Stimulated activated CD8-positive, alpha-beta memory T cell treated with anti-CD3 and anti-CD28 coated beads, Interleukin-15, amount 100 ng/mL, for 24 hours (primary cell): ENCODE data around the gene PPP1R16B.
A peak's percentile ranks its signal among the peaks of the same experiment; 100 is the strongest.

ENCODE experiments used
- DNase-seq: peaks from one replicate; pipeline ENCODE4 v3.0.0-alpha.2; 2020; ENCODE audit warnings: low read depth

PPP1R16B gene

DNA sequence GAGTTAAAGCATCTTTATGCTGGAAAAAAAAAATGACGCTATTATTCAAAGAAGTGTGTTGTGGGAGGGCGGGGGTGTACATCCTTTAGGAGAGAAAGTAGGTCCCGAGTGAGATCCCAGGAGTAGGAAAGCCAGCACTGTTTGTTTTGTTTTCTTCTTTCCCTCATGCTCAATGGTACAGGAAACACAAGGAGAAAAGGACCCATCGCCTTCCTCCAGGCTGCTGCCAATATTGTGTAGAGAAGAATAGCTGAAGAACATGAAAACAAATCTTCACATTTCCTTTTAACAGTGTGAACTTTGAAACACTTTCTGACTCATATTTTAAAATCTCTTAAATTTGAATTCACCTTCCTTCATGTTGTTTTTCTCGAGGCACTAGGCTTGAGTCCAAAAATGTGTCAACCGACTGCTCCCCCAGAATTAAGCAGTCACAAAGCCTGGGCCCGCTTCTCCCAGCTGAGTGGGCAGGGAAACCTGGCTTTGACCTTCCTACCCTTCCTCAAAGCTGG, 22.3 kb downstream of the PPP1R16B start:
- no peak for DNase-seq

GRCh38 chr20:38828514-38829295, 23.2 kb downstream of the PPP1R16B start:
- DNase-seq, result no peak

GRCh38 chr20:38829296-38829875, 23.9 kb downstream of the PPP1R16B start:
- no peak for DNase-seq

DNA sequence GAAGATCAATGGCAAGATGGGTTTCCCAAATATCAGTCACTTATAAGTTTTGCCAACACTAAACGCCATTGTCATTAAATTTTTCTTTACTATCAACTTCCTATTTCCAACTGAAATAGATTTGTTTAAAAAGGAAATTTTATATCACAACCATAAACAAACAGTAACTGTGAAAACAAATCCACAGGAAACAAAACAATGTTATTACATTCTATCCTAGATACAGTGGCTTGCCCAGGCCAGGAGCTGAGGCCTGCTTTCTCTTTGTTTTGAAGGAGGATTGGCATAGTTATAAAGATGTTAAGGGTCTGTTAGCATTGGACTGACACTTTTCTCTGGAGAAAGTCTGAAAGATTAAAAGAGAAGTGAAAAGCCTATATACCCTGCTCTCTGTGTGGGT, 24.9 kb downstream of the PPP1R16B start:
- DNase-seq, result no peak

DNA sequence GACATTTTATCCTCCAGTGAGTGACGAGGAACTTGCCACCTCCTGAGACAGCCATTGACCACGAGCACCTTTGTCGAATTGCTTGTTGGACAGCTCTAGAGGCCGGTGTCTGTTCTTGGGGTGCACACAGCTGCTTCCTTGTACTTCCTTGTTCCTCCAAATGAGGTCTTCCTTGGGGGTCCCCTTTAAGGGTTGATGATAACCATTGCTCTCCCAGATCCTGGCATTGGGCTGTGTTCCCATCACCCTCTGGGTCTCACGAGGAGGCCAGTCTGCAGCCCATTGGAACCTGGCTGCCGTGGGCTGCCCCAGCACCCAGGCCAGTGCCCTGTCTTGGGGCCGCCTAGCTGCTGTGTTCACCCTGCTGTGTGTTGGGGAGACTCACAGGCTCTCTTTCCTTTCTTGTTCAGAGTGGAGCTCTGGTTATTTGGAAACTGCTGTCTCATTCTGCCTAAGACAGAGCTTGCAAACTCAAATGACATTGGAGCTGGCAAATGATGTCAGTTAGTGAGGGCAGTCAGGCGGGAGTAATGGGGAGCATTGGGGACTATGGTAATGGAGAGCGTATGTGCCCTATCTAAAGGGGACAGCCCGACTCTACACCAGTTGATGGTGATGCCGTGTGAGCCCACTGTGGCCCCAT, 25.7 kb downstream of the PPP1R16B start:
- DNase-seq, result no peak

DNA sequence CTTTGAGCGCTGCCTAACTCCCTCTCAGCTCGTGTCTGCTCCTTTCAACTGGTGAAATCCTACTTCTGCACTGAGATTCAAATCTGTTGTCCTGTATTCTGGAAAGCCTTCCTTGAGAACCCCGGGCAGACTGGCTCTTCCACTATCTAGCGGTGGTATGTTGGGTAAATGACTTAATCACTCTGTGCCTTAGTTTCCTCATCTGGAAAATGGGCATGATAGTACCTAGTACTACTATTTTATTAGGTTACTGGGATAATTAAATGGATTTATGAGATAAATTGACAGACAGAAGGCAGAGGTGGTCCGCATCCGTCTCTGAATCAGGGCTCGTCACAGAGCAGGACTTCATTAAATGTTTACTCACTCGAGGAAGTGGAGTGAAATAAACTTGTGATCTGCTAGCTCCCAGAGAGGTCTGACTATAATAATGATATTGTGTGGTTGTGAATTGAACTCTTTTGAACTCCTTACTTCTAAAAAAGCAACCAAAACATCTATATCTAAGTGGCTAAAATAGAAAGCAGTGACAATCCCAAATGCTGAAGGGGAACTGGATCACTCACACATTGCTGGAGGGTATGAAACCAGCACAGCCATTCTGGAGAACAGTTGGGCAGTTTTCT, 26.6 kb downstream of the PPP1R16B start:
- DNase-seq, result no peak

DNA sequence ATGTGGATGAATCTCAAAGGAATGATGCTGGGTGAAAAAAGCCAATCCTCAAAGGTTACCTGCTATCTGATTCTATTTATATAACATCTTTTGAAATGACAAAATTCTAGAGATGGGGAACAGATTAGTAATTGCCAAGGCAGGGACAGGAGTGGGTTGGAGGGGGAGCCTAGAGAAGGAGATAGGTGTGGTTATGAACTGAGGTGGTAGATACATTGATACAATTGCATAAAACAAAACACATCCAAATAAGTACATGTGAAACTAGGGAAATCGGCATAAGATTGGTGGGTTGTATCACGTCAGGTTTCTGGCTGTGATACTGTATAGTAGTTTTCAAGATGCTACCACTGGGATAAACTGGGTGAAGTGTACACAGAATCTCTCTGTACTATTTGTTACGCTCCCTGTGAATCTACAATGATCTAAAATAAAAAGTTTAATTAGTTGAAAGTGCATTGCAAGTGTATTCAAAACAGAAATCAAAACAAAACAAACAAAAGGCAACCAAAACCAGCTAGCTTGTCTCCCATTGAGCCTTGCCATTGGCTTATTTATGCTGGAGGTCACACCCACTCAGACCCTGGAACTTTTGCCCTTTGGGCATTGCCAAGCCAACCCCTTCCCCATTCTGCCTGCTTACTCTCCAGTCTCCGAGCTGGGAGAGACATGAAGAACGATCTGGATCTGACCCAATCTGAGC, 27.8 kb downstream of the PPP1R16B start:
- DNase-seq, result no peak

- no peak for DNase-seq
These were observed 28.3 kb downstream of the PPP1R16B start for GRCh38 chr20:38833857-38834164.

- DNase-seq, result no peak
These were observed 29.4 kb downstream of the PPP1R16B start for GRCh38 chr20:38834868-38835267.

GRCh38 chr20:38835792-38836191, 30.3 kb downstream of the PPP1R16B start:
- no peak for DNase-seq

- DNase-seq, result no peak
These were observed 31.5 kb downstream of the PPP1R16B start for GRCh38 chr20:38836991-38837390.

DNA sequence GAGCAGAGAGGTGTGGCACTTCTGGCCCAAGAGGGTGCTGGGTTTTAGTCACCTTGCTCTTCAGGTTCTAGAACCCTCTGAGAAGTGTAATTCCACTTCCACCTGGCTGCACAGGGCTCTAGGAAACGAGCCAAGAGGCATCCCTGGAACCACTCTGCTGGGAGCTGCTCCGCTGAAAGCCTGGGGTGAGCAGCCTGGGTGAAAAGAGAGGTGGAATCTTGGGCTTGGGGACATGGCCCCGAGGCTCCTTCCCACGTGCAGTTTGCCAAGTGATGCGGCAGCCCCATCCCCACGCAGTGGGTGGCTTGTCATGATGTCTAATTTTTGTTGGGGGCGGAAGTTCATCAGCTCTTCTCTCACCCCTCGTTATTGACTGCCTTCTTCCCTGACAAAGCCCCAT, 32.8 kb downstream of the PPP1R16B start:
- DNase-seq, result no peak

DNA sequence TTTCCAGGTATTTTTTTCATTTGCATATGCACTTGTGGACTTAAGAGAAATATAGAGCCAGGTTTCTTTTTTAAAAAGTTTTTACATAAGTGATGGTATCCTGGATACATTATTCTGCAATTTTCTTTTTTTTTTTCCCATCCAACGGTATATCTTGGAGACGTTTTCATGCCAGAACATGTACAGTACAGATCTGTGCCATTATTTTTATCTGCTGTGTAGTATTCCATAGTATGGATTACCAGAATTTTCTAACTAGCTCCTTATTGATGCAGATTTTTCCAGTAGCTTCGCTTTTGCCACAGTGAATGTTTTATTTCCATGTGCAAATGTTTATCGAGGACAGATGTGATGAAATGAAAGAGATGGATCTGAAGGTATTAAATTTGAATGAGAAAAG, 34.1 kb downstream of the PPP1R16B start:
- no peak for DNase-seq

- DNase-seq, result no peak
These were observed 34.8 kb downstream of the PPP1R16B start for GRCh38 chr20:38840053-38840893.

- no peak for DNase-seq
These were observed 35.5 kb downstream of the PPP1R16B start for GRCh38 chr20:38840894-38841470.

DNA sequence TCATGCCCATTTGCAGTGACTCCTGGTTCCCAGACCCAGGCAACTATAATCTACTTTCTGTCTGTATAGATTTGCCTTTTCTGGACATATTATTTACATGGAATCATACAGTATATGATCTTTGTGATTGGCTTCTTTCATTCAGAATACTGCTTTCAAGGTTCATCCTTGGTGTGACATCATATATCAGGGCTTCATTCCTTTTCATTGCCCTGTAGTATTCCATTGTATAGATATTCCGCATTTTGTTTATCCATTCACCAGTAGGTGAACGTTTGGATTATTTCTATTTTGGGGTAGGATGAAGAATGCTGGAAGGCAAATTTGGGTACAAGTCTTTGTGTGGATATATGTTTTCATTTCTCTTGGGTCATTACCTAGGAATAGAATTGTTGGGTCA, 36.1 kb downstream of the PPP1R16B start:
- DNase-seq, result no peak

GRCh38 chr20:38842026-38842425, 36.5 kb downstream of the PPP1R16B start:
- no peak for DNase-seq

- peak; percentile 26 for DNase-seq
These were observed 37.1 kb downstream of the PPP1R16B start for GRCh38 chr20:38842558-38842981.

GRCh38 chr20:38843346-38843745, 37.8 kb downstream of the PPP1R16B start:
- DNase-seq, result no peak

GRCh38 chr20:38844963-38845362, 39.5 kb downstream of the PPP1R16B start:
- no peak for DNase-seq

GRCh38 chr20:38847840-38848239, 42.3 kb downstream of the PPP1R16B start:
- DNase-seq, result no peak
